C4-2B (cell line): ENCODE data around the gene CNTN5.

Experiments used
- CTCF ChIP-seq: fragments of 450-650 bp; conservative IDR thresholded peaks from 2 replicates; pipeline ENCODE4 v1.5.1; 2017; ENCODE audit warnings: mild to moderate bottlenecking
- ZFX ChIP-seq: fragments of 450-650 bp; IDR thresholded peaks from 2 replicates; pipeline ENCODE4 v1.6.1; 2017

GRCh38 chr11:100294748-100295147, 1274.0 kb downstream of the CNTN5 start:
- TF ChIP-seq CTCF (no peak), ZFX (no peak)
